Cardiac fibroblast (primary cell): Measurements from ENCODE around the gene NLRP6.
"Not testable (repeated sequence)": the region's sequence is repeated elsewhere in the genome, so short reads cannot be mapped to it uniquely, and the experiment has no call there.

Experiments used
- DNase-seq, 2 donors: peaks; one replicate each; pipeline versions ENCODE4 v3.0.0 to v3.0.0-alpha.2; 2010; ENCODE audit warnings: low read depth in 2 of 2
- H3K4me3 ChIP-seq, 2 donors: replicated peaks in 1 of 2; 1 replicate in 1 of 2; 2 replicates in 1 of 2; pipeline ENCODE4 v1.5.1; 2011; ENCODE audit warnings: low read depth in 2 of 2, low read length in 2 of 2, mild to moderate bottlenecking in 2 of 2, moderate library complexity in 1 of 2
- CTCF ChIP-seq: IDR thresholded peaks from one replicate; pipeline ENCODE4 v1.5.1; 2011; ENCODE audit warnings: low read depth, mild to moderate bottlenecking, low read length, inconsistent platforms

NLRP6 gene

GRCh38 chr11:313787-314553 lies 35.8 kb downstream of the NLRP6 start, which contains the start of gene IFITM1:
Gene IFITM1, plus strand, starts transcription at chr11:314040. Its CDS starts 131 bp downstream, at chr11:314171.
- no peak for TF ChIP-seq CTCF
- DNase-seq, result peak; percentile 62 to 92
- peak within 1 kb of the TSS; percentile 43 to 68 for H3K4me3 ChIP-seq

DNA sequence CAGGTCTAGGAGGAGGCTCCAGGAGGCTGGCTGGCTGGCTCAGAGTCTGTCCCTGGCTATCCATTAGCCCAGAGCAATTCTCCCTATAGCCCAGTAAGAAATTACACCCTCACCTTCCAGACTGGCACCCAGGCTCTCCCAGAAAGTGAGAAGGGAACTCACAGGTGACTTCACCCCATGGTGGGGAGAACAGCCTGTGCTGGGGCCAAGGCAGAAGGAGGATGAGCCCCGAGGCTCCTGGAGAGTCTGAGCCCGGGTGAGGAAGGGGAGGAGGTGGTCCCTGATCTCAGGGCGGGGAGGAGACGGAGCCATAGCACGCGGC lies 36.3 kb downstream of the NLRP6 start:
- H3K4me3 ChIP-seq, result peak overlapping the region; percentile 43 to 68
- DNase-seq, result not testable (repeated sequence)

- TF ChIP-seq CTCF, result no peak
- DNase-seq, result no peak
- H3K4me3 ChIP-seq, result peak overlapping the region; percentile 10 to 68
These were observed 36.9 kb downstream of the NLRP6 start for GRCh38 chr11:315051-315481.

- TF ChIP-seq CTCF, result no peak
- no peak for DNase-seq
- H3K4me3 ChIP-seq, result peak overlapping the region in 1 of 2 donors; percentile 68
These were observed 37.3 kb downstream of the NLRP6 start for GRCh38 chr11:315516-315994.

- peak overlapping the region; percentile 10 to 68 for H3K4me3 ChIP-seq
- TF ChIP-seq CTCF, result no peak
- peak; percentile 12 to 19 for DNase-seq
These were observed 38.0 kb downstream of the NLRP6 start for GRCh38 chr11:316031-316701.

- DNase-seq, result no peak
- H3K4me3 ChIP-seq, result no peak overlapping the region
- no peak for TF ChIP-seq CTCF
These were observed 38.7 kb downstream of the NLRP6 start for GRCh38 chr11:316891-317301.

- H3K4me3 ChIP-seq, DNase-seq: not testable (repeated sequence)
These were observed 39.6 kb downstream of the NLRP6 start for GRCh38 chr11:317668-318404.

- DNase-seq, result not testable (repeated sequence)
- H3K4me3 ChIP-seq, result peak overlapping the region; percentile 53 to 83
These were observed 40.4 kb downstream of the NLRP6 start for GRCh38 chr11:318405-319120.

DNA sequence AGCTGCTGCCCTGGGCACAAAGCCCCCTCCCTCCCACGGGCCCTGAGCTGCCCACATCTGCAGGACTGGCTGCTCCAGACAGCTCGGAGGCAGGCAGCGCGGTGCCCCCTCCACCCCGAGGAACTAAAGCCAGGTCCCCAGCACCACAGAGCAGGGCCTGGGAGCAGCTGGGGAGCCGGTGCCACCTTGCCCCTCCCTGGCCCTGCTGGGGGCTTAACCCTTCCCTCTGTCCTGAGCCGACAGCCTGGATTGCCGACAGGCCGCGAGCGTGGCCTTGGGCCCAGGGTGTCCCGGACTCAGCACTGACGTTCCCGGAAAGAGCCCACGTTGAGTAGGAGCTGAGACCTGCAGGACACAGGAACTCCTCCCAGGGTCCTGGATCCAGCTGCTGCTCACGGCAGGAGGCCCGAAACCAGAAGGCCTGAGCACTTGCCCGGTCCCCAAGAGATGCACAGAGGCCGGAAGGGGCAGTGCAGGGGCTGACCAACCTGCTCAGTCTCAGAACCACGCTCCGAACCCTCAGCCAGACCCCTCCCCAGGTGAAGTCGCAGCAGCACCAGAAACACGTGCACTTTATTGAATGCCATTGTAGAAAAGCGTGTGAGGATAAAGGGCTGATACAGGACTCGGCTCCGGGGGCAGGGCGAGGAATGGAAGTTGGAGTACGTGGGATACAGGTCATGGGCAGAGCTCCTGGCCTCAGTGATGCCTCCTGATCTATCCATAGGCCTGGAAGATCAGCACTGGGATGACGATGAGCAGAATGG lies 41.1 kb downstream of the NLRP6 start:
- H3K4me3 ChIP-seq, result peak overlapping the region; percentile 74 to 83
- peak; percentile 20 to 39 for DNase-seq

GRCh38 chr11:319888-320273 lies 41.7 kb downstream of the NLRP6 start:
- peak in 1 of 2 donors; percentile 42 for DNase-seq
- peak overlapping the region; percentile 74 to 83 for H3K4me3 ChIP-seq
